GM19455 (cell line): Measurements from ENCODE around the gene DUSP22.
"Not testable (repeated sequence)": the region's sequence is repeated elsewhere in the genome, so short reads cannot be mapped to it uniquely, and the experiment has no call there.

ENCODE experiments used
- ATAC-seq: cut with Tn5 transposase; IDR thresholded peaks from one replicate; pipeline ENCODE4 v1.9.1; 2021; ENCODE audit not compliant: unreplicated experiment

Gene DUSP22

GRCh38 chr6:291697-292505, at the start of gene DUSP22:
TSS of gene DUSP22 (plus strand) at chr6:292487. CDS start at chr6:292540, 53 bp downstream.
- peak; percentile 51 for ATAC-seq

- ATAC-seq = no peak
These were observed 45.9 kb upstream of the DUSP22 start for GRCh38 chr6:246352-246751.

GRCh38 chr6:247351-247750, 44.9 kb upstream of the DUSP22 start:
- no peak for ATAC-seq

GRCh38 chr6:248046-248445, 44.2 kb upstream of the DUSP22 start:
- not testable (repeated sequence) for ATAC-seq

- no peak for ATAC-seq
These were observed 41.6 kb upstream of the DUSP22 start for GRCh38 chr6:250676-251075.

- no peak for ATAC-seq
These were observed 40.4 kb upstream of the DUSP22 start for GRCh38 chr6:251920-252319.

- ATAC-seq = no peak
These were observed 39.3 kb upstream of the DUSP22 start for GRCh38 chr6:252775-253535.

- no peak for ATAC-seq
These were observed 38.3 kb upstream of the DUSP22 start for GRCh38 chr6:254016-254415.

GRCh38 chr6:255041-255750, 37.1 kb upstream of the DUSP22 start:
- no peak for ATAC-seq

GRCh38 chr6:255751-256083, 36.6 kb upstream of the DUSP22 start:
- no peak for ATAC-seq

GRCh38 chr6:256169-256568, 36.1 kb upstream of the DUSP22 start:
- ATAC-seq = no peak

GRCh38 chr6:257031-257725, 35.1 kb upstream of the DUSP22 start:
- no peak for ATAC-seq

GRCh38 chr6:257774-258173, 34.5 kb upstream of the DUSP22 start:
- ATAC-seq = peak; percentile 47

GRCh38 chr6:259316-259715, 33.0 kb upstream of the DUSP22 start:
- ATAC-seq = no peak

GRCh38 chr6:259901-260508, 32.3 kb upstream of the DUSP22 start:
- peak; percentile 79 for ATAC-seq

- no peak for ATAC-seq
These were observed 27.7 kb upstream of the DUSP22 start for GRCh38 chr6:264626-265025.

- no peak for ATAC-seq
These were observed 23.8 kb upstream of the DUSP22 start for GRCh38 chr6:268394-268935.

GRCh38 chr6:273551-274058, 18.7 kb upstream of the DUSP22 start:
- ATAC-seq = no peak

- ATAC-seq = no peak
These were observed 14.5 kb upstream of the DUSP22 start for GRCh38 chr6:277746-278145.

- ATAC-seq = no peak
These were observed 13.8 kb upstream of the DUSP22 start for GRCh38 chr6:278494-278893.
